ENCODE data around the gene ANP32B. TPM values are rescaled to one million over a fixed set of nuclear protein-coding genes. Genes with fewer than 3 reads are reported as not detected.

Gene ANP32B
- total RNA-seq, 1 donor from 2014 or later, result 14.2 TPM

Other genes with a start within 250 kb of the ANP32B start
- gene FOXE1, start 130.1 kb upstream of the ANP32B start, total RNA-seq (ENCODE audit: insufficient read depth, low replicate concordance), result 1.2 TPM
- gene TRMO, start 60.8 kb upstream of the ANP32B start, total RNA-seq (ENCODE audit: insufficient read depth, low replicate concordance), result 37.1 TPM
- 30.3 TPM for gene HEMGN, start 45.2 kb upstream of the ANP32B start, total RNA-seq (ENCODE audit: insufficient read depth, low replicate concordance)
- 42.9 TPM for gene NANS, start 73.4 kb downstream of the ANP32B start, total RNA-seq (ENCODE audit: insufficient read depth, low replicate concordance)
- 5.5 TPM for gene TRIM14, start 135.9 kb downstream of the ANP32B start, total RNA-seq (ENCODE audit: insufficient read depth, low replicate concordance)
- gene CORO2A, start 209.3 kb downstream of the ANP32B start, total RNA-seq (ENCODE audit: insufficient read depth, low replicate concordance), result 3.9 TPM

Measured in umbilical cord (tissue), 1 donor.